Activated CD4-positive, alpha-beta T cell treated with anti-CD3 and anti-CD28 coated beads, Interleukin-2, amount 10 ng/mL, durations not matched to agents 24 days and 14 days (primary cell): ENCODE results near the gene SIM2. TPM values are rescaled to one million over a fixed set of nuclear protein-coding genes. Genes with fewer than 3 reads are reported as not detected.
"Not testable (repeated sequence)": the region's sequence is repeated elsewhere in the genome, so short reads cannot be mapped to it uniquely, and the experiment has no call there.

ENCODE experiments used
- DNase-seq: peaks from one replicate; pipeline ENCODE4 v3.0.0; 2022
- H3K27ac Mint-ChIP-seq: one replicate; pipeline ENCODE4 v1.8.0; 2022; ENCODE audit warnings: mild to moderate bottlenecking, mixed read lengths
- H3K27me3 Mint-ChIP-seq: one replicate; pipeline ENCODE4 v1.8.0; 2022; ENCODE audit warnings: mixed read lengths
- H3K36me3 Mint-ChIP-seq: one replicate; pipeline ENCODE4 v1.8.0; 2022; ENCODE audit warnings: low read depth, mild to moderate bottlenecking, mixed read lengths
- H3K4me1 Mint-ChIP-seq: one replicate; pipeline ENCODE4 v1.8.0; 2021; ENCODE audit warnings: mixed read lengths
- H3K4me3 Mint-ChIP-seq: one replicate; pipeline ENCODE4 v1.8.0; 2022; ENCODE audit warnings: mild to moderate bottlenecking, moderate library complexity, mixed read lengths
- H3K9me3 Mint-ChIP-seq: one replicate; pipeline ENCODE4 v1.8.0; 2021; ENCODE audit warnings: mixed read lengths
- intact Hi-C: fragments of 100-400 bp; cut with micrococcal nuclease; formaldehyde crosslinking; loops from one replicate; pipeline ENCODE4 v1.15.1; 2023
- total RNA-seq: library from RNA; stranded (reverse); gene quantifications from 2 replicates; pipeline ENCODE4 v1.2.3, GENCODE V29; 2022

SIM2 gene
- total RNA-seq = 0.12 and 0.21 TPM in 2 replicates

- H3K27me3 Mint-ChIP-seq = peaks cover 70% of the 10 kb centered on the region
- peaks cover 8% of the 10 kb centered on the region for H3K4me1 Mint-ChIP-seq
- no peaks in the 10 kb centered on the region for H3K36me3 Mint-ChIP-seq
- H3K9me3 Mint-ChIP-seq = peaks cover 4% of the 10 kb centered on the region
- intact Hi-C loops = no loop called here
- no peak for DNase-seq
- peak within 1 kb of the TSS; percentile 71 for H3K27ac Mint-ChIP-seq
- no peak within 1 kb of the TSS for H3K4me3 Mint-ChIP-seq
Observed at GRCh38 chr21:36698981-36699545, at the start of gene SIM2. Gene SIM2, plus strand, starts transcription at chr21:36699115. Its CDS starts 632 bp downstream, at chr21:36699747.

GRCh38 chr21:36654324-36654723 lies 44.6 kb upstream of the SIM2 start:
- intact Hi-C loops = no loop called here
- DNase-seq = no peak
- H3K27me3 Mint-ChIP-seq = peaks cover 2% of the 10 kb centered on the region
- no peaks in the 10 kb centered on the region for H3K9me3 Mint-ChIP-seq
- H3K4me1 Mint-ChIP-seq = no peaks in the 10 kb centered on the region
- no peaks in the 10 kb centered on the region for H3K36me3 Mint-ChIP-seq
- no peak overlapping the region for H3K27ac Mint-ChIP-seq
- H3K4me3 Mint-ChIP-seq = no peak overlapping the region

GRCh38 chr21:36654796-36655325 lies 44.1 kb upstream of the SIM2 start:
- H3K27me3 Mint-ChIP-seq = peaks cover 2% of the 10 kb centered on the region
- no peak for DNase-seq
- no peaks in the 10 kb centered on the region for H3K9me3 Mint-ChIP-seq
- H3K27ac Mint-ChIP-seq = no peak overlapping the region
- H3K4me1 Mint-ChIP-seq = no peaks in the 10 kb centered on the region
- no peaks in the 10 kb centered on the region for H3K36me3 Mint-ChIP-seq
- no peak overlapping the region for H3K4me3 Mint-ChIP-seq
- intact Hi-C loops = no loop called here

DNA sequence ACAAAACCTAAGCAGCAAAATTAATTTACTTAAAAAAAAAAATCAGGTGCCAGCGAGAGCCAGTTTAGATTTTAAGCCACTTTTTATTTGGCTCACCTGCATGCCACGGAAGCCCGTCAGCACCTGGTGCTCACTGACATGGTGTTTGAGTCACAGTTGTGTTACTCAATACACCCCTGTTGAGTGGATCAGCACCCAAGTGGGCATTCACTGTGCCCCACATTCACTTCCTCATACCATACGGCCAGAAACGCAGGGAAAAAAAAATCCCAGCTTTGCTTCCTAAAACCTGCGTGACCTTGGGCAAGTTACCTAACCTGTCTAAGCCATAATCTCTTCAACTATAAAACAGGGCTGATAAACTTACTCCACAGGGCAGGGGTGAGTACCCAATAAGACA lies 42.8 kb upstream of the SIM2 start:
- no peaks in the 10 kb centered on the region for H3K4me1 Mint-ChIP-seq
- no peaks in the 10 kb centered on the region for H3K36me3 Mint-ChIP-seq
- peaks cover 4% of the 10 kb centered on the region for H3K27me3 Mint-ChIP-seq
- intact Hi-C loops = no loop called here
- no peak overlapping the region for H3K27ac Mint-ChIP-seq
- H3K4me3 Mint-ChIP-seq = no peak overlapping the region
- no peaks in the 10 kb centered on the region for H3K9me3 Mint-ChIP-seq
- DNase-seq = no peak

DNA sequence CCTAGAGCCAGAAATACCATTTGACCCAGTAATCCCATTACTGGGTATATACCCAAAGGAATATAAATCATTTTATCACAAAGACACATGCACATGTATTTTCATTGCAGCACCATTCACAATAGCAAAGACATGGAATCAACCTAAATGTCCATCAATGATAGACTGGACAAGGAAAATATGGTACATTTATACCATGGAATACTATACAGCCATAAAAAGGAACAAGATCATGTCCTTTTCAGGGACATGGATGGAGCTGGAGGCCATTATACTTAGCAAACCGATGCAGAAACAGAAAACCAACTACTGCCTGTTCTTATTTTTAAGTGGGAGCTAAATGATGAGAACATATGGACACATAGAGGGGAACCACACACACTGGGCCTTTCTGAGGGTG lies 41.6 kb upstream of the SIM2 start:
- H3K36me3 Mint-ChIP-seq, H3K9me3 Mint-ChIP-seq, intact Hi-C loops, H3K4me1 Mint-ChIP-seq, H3K27ac Mint-ChIP-seq, DNase-seq, H3K27me3 Mint-ChIP-seq, H3K4me3 Mint-ChIP-seq: not testable (repeated sequence)

- H3K36me3 Mint-ChIP-seq = no peaks in the 10 kb centered on the region
- no peaks in the 10 kb centered on the region for H3K4me1 Mint-ChIP-seq
- H3K9me3 Mint-ChIP-seq = no peaks in the 10 kb centered on the region
- H3K4me3 Mint-ChIP-seq = no peak overlapping the region
- H3K27me3 Mint-ChIP-seq = peaks cover 5% of the 10 kb centered on the region
- no peak for DNase-seq
- H3K27ac Mint-ChIP-seq = no peak overlapping the region
- intact Hi-C loops = no loop called here
Observed at GRCh38 chr21:36657999-36658398, 40.9 kb upstream of the SIM2 start.

GRCh38 chr21:36658926-36659325 lies 40.0 kb upstream of the SIM2 start:
- H3K27ac Mint-ChIP-seq = no peak overlapping the region
- intact Hi-C loops = no loop called here
- no peaks in the 10 kb centered on the region for H3K4me1 Mint-ChIP-seq
- DNase-seq = no peak
- H3K36me3 Mint-ChIP-seq = no peaks in the 10 kb centered on the region
- H3K4me3 Mint-ChIP-seq = no peak overlapping the region
- H3K27me3 Mint-ChIP-seq = peaks cover 11% of the 10 kb centered on the region
- H3K9me3 Mint-ChIP-seq = no peaks in the 10 kb centered on the region

DNA sequence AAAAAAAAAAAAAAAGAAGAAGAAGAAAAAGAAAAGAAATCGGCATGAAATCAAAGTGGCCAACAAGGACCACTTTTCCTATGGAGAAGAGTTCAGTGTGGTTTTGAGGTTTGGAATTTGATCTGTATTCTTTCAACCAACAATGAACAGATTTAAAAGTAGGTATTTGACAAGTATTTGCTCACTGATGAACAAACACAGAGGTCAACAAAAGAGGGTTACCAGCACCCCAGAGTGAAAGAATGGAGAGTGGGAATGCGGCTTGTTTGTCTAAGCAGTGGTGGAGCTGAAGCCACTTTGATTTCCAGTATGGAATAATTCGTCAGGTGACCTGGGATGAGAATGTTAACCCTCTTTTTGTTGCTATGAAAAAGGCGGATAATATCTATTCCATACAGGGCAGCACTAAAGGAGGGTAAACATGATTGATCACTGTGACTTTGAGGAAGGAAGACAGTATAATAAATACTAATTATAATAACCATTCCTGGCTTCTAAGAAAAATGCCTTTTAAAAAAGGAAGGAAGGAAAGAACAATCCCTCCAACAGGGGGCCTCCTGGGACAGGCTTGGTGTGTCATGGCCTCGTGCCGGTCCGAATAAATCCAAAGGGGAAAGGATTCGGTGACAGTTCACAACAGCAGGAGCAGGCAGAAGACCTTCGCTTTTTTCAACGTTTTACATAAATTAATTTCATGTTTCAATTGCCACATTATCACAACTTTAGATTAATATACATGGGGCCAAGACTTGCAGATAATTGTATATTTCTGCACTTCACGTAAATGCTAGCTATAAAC lies 37.2 kb upstream of the SIM2 start:
- intact Hi-C loops = no loop called here
- Mint-ChIP-seq H3K27ac (no peak overlapping the region), H3K36me3 (no peaks in the 10 kb centered on the region), H3K9me3 (no peaks in the 10 kb centered on the region), H3K4me1 (no peaks in the 10 kb centered on the region), H3K27me3 (peaks cover 9% of the 10 kb centered on the region), H3K4me3 (no peak overlapping the region)
- DNase-seq = no peak

DNA sequence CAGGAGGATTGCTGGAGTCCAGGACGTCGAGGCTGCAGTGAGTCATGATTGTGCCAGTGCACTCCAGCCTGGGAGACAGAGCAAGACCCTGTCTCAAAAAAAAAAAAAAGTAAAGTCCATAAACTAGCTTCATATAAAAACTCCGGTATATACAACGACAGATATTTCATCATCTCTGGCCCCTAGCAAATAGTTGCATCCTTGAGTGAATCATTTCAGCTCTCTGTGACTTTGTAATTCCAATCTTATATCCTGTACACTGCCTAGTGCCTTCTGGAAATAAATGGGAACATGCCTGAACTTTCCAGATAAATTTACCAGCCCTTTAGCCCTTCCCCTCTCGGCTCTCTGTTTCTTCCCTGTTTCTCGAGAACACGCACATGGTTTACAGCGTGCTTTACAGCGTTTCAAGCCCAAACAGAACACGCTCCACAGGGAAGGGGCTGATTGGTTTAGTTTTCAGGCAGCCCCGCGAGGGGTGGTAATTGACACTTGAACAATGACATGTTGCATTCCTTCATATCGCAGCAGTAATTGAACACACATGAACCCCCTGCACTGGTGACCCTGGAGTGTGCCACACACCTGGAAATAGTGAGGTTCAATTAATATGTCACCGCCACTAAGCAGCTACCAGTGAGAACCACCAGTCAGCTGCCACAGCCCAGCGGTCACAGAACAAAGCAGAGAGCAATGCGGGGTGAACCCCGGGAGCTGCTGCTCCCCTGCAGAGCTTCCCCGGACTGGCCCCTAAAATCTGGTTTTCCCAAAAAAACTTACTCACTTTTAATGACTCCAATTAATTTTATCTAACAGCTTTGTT lies 35.7 kb upstream of the SIM2 start:
- DNase-seq = no peak
- no peaks in the 10 kb centered on the region for H3K4me1 Mint-ChIP-seq
- H3K27me3 Mint-ChIP-seq = peaks cover 9% of the 10 kb centered on the region
- H3K36me3 Mint-ChIP-seq = no peaks in the 10 kb centered on the region
- H3K9me3 Mint-ChIP-seq = no peaks in the 10 kb centered on the region
- no peak overlapping the region for H3K27ac Mint-ChIP-seq
- no peak overlapping the region for H3K4me3 Mint-ChIP-seq
- intact Hi-C loops = no loop called here

GRCh38 chr21:36664662-36664990 lies 34.3 kb upstream of the SIM2 start:
- no peaks in the 10 kb centered on the region for H3K36me3 Mint-ChIP-seq
- H3K9me3 Mint-ChIP-seq = no peaks in the 10 kb centered on the region
- no peak overlapping the region for H3K27ac Mint-ChIP-seq
- H3K4me3 Mint-ChIP-seq = no peak overlapping the region
- no peak for DNase-seq
- H3K4me1 Mint-ChIP-seq = no peaks in the 10 kb centered on the region
- peaks cover 9% of the 10 kb centered on the region for H3K27me3 Mint-ChIP-seq
- intact Hi-C loops = no loop called here

DNA sequence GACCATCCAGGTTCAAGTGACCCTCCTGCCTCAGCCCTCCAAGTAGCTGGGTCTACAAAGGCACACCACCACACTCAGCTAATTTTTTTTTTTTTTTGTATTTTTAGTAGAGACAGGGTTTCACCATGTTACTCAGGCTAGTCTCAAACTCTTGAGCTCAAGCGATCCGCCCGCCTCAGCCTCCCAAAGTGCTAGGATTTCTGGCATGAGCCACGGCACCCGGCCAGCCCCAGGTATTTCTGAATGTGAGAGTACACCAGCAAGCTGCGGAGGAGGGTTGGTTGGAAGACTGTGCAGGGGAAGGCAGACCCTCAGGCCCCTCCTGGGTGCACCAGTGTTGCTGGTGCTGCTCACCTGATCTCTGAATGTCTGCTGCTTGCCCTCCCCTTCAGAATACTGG lies 33.1 kb upstream of the SIM2 start:
- intact Hi-C loops = no loop called here
- Mint-ChIP-seq H3K9me3 (no peaks in the 10 kb centered on the region), H3K4me1 (no peaks in the 10 kb centered on the region), H3K36me3 (no peaks in the 10 kb centered on the region), H3K27me3 (peaks cover 6% of the 10 kb centered on the region), H3K4me3 (no peak overlapping the region), H3K27ac (no peak overlapping the region)
- DNase-seq = no peak

DNA sequence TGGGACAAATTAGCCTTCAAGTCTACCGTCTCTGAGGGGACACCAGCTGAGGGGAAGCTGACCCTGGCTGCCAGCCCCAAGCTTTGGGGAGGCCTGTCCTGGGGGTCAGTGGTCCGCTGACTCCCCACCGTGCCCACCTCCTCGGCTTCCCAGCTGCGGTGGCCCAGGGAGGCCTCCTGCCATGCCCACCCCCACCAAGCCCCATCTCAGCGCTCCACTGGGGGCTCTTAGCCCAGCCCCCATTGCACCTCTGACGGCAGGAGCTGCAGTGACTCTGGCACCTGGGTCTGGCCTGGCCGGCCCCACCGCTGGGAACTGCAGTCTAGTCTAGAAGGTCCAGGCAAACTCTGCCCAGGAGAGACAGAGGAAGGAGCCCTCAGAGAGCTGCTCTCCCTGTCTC lies 30.2 kb upstream of the SIM2 start:
- peaks cover 7% of the 10 kb centered on the region for H3K27me3 Mint-ChIP-seq
- H3K4me1 Mint-ChIP-seq = no peaks in the 10 kb centered on the region
- intact Hi-C loops = no loop called here
- no peak for DNase-seq
- H3K4me3 Mint-ChIP-seq = no peak overlapping the region
- no peaks in the 10 kb centered on the region for H3K36me3 Mint-ChIP-seq
- no peak overlapping the region for H3K27ac Mint-ChIP-seq
- no peaks in the 10 kb centered on the region for H3K9me3 Mint-ChIP-seq

GRCh38 chr21:36671836-36672235 lies 27.1 kb upstream of the SIM2 start:
- no peak overlapping the region for H3K4me3 Mint-ChIP-seq
- no peaks in the 10 kb centered on the region for H3K9me3 Mint-ChIP-seq
- H3K4me1 Mint-ChIP-seq = no peaks in the 10 kb centered on the region
- no peak for DNase-seq
- H3K27ac Mint-ChIP-seq = no peak overlapping the region
- intact Hi-C loops = no loop called here
- peaks cover 17% of the 10 kb centered on the region for H3K27me3 Mint-ChIP-seq
- H3K36me3 Mint-ChIP-seq = no peaks in the 10 kb centered on the region

DNA sequence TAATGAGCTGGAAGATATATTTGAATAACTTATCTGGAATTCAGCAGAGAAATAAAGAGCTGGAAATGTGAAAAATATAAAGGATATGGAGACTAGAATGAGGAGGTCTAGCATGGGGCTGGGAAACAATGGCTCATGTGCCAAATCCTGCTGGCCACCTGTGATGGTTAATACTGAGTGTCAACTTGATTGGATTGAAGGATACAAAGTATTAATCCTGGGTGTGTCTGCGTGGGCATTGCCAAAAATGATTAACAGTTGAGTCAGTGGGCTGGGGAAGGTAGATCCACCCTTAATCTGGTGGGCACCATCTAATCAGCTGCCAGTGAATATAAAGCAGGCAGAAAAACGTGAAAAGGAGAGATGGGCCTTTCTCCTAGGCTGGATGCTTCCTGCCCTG lies 26.6 kb upstream of the SIM2 start:
- H3K36me3 Mint-ChIP-seq, H3K9me3 Mint-ChIP-seq, intact Hi-C loops, H3K4me1 Mint-ChIP-seq, DNase-seq, H3K27ac Mint-ChIP-seq, H3K4me3 Mint-ChIP-seq: not testable (repeated sequence)
- peaks cover 21% of the 10 kb centered on the region for H3K27me3 Mint-ChIP-seq
